ENCODE data around the gene AKT1.
"Not testable (repeated sequence)": the region's sequence is repeated elsewhere in the genome, so short reads cannot be mapped to it uniquely, and the experiment has no call there.

AKT1 gene

GRCh38 chr14:104818714-104819161 is 23.2 kb upstream of the AKT1 start:
- no peak for DNase-seq

- no peak for DNase-seq
Measured at GRCh38 chr14:104817930-104818713, 22.6 kb upstream of the AKT1 start.

- DNase-seq: no peak
Measured at GRCh38 chr14:104816616-104816884, 21.0 kb upstream of the AKT1 start.

GRCh38 chr14:104814701-104815100 is 19.2 kb upstream of the AKT1 start:
- not testable (repeated sequence) for DNase-seq

GRCh38 chr14:104813286-104813685 is 17.7 kb upstream of the AKT1 start:
- no peak for DNase-seq

GRCh38 chr14:104810316-104810715 is 14.8 kb upstream of the AKT1 start:
- no peak for DNase-seq

- no peak for DNase-seq
Measured at GRCh38 chr14:104808456-104808855, 12.9 kb upstream of the AKT1 start.

GRCh38 chr14:104806625-104807465 is 11.3 kb upstream of the AKT1 start:
- DNase-seq: no peak

GRCh38 chr14:104805941-104806624 is 10.5 kb upstream of the AKT1 start:
- DNase-seq: no peak

GRCh38 chr14:104805326-104805678 is 9.8 kb upstream of the AKT1 start:
- peak; percentile 94 for DNase-seq

GRCh38 chr14:104804481-104805325 is 9.2 kb upstream of the AKT1 start:
- DNase-seq: no peak

- DNase-seq: no peak
Measured at GRCh38 chr14:104803912-104804410, 8.4 kb upstream of the AKT1 start.

- DNase-seq: no peak
Measured at GRCh38 chr14:104803280-104803911, 7.8 kb upstream of the AKT1 start.

GRCh38 chr14:104802394-104803184 is 7.0 kb upstream of the AKT1 start:
- DNase-seq: no peak

GRCh38 chr14:104801520-104802393 is 6.2 kb upstream of the AKT1 start:
- no peak for DNase-seq

GRCh38 chr14:104800771-104801519 is 5.4 kb upstream of the AKT1 start, which contains the start of gene ZBTB42:
Gene ZBTB42, plus strand, starts transcription at chr14:104801101. Its CDS starts 97 bp downstream, at chr14:104801198.
- no peak for DNase-seq

- DNase-seq: peak; percentile 85
Measured at GRCh38 chr14:104800015-104800770, 4.6 kb upstream of the AKT1 start.

Measured in fibroblast of skin of back (primary cell).